ENCODE data around the gene GRB10.

GRB10 gene

DNA sequence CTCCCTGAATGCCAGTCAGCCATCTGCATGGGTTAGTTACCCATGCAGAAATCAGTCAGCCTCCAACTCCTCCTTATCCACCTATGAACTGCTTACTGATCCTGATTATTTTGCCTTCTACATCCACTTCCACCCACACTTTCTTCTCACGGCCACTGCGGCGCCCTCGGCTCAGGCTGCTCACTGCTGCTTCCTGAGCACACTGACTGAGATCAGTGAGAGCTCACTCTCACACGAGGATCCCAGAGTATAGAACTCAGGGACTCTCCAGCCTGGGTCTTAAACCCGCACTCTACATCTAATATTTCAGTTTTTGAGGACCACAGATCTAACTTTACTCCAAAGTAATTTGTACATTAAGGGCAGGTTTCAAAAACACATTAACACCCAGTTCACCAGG lies 64.4 kb downstream of the GRB10 start:
- DNase-seq = no peak

DNA sequence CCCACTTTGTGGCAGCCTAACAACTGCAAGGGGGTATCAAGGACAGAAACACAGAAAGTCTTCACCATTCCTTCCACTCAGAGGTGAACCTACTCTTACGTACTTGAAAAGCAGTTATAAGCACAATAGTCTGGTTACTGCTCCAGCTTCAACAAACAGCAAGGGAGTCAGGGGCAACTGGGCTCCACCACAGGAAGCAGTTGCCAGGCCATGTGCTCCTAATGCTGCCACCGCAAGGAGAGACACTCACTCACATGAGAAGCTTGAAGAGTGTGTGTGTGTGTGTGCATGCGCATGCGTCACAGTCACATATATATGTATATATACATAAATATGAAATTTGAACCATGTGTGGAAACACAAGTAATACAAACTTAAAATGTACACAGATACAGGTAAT lies 65.5 kb downstream of the GRB10 start:
- no peak for DNase-seq

DNA sequence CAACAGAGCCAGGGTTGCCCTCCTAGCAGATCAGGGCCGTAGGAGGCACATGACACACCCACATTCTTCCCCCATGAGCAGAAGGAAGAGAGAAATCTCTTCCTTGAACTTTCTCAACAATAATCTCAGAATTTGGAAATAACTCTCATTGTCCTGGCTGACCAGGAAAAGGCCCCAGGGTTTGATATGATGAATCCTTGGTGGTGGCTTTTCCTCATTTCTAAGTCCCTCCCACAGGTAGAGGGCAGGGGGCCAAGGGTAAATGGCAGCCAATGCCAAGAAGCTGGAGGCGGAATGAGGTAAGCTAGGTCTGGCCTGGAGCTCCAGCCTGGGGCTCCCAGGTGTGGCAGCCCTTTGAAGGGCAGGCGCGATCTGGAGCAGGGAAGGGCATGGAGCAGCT lies 67.8 kb downstream of the GRB10 start:
- DNase-seq = no peak

DNA sequence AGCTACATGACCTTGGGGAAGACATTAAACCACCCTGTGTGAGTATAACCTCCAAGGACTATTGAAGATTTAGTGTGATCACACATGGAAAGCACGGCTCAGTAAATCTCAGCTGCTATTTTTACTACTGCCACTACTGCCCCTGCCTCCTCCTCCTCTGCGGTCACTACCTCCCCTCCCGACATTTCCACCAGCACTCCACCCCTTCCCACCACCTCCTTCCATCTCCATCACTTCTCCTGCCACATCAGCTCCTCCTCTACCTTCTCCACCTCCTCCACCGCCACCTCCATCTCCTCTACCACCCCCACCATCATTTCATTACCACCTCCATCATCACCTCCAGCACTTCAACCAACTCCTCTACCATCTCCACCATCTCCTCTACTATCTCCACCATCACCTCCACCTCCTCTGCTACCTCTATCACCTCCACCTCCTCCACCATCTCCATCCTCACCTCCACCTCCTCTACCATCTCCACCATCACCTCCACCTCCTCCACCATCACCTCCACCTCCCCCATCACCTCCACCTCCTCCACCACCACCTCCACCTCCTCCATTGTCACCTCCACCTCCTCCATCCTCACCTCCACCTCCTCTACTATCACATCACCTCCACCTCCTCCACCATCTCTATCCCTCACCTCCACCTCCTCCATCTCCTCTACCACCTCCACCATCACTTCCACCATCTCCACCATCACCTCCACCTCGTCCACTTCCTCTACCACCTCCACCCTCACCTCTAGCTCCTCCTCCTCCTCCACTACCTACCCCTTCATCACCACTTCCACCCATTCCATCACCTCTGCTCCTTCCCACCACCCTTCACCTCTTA lies 69.4 kb downstream of the GRB10 start:
- DNase-seq = no peak

DNA sequence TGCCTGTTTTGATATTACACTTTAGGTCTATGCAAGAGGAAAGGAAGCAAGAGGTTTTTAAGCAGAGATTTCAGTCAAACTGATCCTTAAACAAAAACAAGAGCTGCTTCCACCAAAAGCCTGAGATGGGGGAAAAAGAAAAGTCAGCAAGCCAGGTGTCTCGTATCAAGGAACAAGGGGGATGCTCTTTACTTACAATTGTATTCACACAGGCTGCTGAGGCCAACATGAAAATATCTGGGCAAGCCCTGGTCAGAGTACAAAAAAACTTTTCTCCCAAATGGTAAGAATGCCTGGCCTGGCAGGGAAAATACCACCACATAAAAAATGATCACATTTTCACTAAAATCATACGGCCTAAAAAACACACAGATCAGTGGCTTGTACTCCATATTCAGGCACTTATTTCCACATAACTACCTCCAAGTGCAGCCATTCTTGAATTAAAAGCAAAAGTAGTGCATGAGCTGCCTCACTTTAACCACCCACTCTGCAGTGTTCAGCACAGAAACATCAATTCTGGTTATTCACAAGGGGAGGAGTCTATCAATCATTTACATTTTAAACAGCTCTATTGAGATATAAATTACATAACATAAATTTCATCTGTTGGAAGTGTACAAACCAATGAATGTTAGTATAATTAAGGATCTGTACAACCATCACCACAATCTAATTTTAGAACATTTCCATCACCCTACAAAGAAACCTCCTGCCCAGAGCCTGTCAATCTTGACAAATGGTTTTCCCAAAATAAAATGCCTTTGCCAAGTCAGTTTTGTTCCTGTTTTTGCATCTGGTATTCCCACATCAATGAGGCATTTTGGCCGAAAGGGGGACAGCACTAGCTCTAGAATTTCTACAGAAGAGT lies 70.2 kb downstream of the GRB10 start:
- DNase-seq = no peak

DNA sequence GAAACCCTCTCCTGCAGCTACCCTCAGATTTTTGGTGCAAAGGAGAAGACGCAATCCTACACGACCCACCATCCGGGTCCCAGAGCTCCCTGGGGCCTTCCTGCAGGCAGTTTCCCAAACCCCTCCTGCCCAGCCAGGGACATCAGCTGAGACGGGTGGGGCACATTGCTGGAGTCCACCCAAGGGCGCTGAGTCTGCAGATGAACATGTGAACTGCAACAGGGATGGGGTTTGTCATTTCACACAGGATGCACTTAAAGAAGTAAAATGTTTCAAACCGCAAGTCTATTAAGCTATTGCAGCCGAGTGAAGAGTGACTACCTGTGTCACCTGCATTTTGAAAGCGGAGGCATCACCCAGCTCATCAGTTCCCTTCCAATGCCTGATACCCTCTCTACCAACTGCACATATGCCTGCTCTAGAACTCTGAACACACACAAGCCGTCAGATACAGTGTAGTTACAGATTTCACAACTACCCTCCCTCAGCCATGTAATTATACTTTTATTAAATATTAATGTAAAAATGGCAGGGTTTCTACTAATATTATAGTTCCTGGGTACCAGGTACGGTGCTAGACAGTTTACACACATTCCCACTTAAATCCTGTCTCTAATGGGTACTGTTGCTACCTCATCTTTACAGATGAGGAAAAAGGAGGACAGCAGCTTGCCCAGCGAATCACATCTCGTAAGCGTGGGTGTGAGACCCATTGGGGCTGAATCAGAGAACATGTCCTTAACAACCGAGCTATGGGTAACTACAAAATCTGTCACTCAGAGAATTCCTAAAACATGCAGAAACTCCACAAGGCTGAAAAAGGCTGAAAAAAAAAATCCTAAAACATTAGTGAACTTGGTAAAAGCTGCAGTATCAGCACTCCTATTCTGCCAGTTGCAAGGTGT lies 71.2 kb downstream of the GRB10 start:
- DNase-seq = no peak

DNA sequence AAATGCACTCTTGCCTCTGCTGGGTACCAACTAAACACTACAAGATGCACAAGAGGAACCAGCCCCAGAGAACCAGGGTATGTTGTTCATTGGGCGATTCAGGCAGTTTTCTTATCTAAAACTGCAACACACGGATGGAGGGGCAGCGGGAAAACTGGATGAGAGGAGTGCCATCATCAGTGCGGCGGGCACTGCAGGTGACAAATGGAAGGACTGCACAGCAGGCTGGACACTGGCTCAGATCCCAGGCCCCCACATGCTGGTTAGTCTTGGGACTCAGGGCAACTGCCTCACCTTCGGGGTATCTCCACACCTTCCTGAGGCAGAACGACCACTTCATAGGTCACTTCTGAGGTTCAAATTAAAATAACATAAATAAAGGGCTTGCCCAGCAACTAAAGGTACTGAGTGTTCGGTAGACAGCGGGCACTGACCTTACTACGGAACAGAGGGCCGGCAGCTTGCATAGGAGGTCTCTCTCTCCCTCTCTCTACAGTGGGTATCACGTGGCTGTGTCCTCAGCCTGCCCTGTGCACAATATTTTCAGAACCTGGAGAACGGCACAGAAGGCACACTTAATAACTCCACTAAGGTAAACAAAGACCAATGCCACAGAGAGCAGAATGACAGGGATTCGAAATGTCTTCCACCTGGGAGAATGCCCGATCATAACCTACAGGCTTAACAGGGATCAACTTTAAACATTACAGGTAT lies 72.1 kb downstream of the GRB10 start:
- no peak for DNase-seq

DNA sequence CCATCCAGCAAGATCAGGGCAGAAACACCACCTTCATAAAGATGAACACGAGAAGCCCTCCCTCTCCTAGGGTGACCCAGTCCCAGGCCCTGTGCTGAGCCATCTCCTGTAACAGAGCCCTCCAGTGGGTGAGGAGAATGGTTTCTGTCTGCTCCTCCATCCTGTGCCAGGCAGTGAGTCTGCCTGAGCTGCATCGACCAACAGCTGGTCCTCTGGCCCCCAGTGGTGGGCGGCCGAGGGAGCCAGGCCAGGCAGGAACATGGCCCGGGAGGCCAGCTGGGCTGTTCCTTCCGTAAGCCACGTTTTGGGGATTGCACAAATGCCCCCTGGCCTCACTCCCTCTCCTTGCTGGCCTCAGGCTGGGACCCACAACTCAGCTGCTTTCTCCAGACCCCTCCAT lies 73.5 kb downstream of the GRB10 start:
- no peak for DNase-seq

DNA sequence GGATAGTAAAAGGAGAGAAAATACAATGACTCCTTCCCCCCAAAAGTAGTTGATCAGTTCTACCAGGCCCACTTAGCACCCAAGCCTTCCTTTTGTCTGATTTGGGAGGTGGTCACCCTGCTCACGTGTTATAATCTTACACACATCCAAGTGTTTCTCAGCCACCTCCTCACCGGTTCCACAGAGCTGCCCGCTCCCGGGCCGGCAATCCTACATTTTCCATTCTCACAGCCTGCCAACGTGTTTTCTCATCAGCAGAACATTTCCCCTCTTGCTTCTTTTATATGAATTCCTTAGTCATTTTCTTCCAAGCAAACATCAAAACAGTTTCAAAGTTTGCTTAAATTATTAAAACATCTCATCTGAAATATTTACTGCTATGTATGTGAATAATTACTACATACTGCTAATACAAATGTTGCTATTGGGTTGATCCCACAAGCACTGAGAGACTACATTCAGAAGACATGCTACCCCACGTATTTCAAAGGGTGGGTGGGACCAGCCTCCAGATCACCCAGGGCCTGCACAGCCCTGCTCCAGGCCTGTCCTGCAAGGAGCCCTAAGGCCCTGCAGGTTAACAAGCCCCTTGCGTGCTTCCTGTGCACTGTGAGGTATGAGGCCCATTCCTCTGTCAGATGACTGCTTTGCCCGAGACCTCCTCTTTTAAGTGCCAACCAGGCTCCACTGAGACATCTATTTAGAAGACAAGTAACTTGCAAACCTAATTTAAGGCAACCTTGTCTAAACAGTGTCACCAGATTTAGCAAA lies 75.3 kb downstream of the GRB10 start:
- no peak for DNase-seq

DNA sequence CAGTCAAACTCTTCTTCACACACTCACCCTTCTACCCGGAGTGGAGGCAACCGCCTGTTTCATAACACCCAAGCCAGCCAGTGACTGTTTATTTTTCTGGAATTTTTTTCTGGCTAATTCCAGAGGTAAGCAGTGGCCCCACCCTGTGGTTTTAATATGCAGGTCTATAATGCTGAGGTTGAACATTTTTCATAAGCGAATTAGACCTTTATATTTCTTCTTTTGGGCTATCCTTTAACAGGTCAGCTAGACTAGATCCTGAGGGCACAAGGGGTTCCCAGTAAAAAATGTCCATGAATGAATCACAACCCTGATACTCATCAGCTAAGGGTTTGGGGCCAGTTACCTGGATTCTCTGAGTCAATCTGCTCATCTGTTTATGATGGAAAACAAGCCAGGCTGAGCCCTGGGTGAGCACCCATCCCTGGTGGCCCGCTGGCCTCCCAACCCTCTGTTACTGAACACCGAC lies 76.2 kb downstream of the GRB10 start:
- DNase-seq = no peak

DNA sequence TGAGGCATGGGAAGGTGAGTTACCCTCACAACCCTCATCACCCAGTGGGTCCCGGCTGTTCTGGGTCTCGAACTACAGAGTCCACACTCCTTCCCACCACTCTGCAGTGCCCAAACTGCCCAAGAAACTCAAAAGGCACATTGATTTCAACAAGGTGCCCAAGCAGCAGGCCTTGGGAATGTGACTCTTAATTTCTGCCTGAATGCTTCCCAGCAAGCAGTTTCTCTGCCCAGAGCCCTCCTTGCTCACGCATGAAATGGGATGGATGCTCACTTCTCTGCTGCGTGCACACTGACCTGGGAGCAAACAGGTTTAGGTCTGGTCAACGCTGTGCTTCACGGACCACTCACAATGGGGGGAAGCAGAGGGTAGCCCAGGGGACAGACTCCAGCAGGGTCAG lies 77.9 kb downstream of the GRB10 start:
- no peak for DNase-seq

DNA sequence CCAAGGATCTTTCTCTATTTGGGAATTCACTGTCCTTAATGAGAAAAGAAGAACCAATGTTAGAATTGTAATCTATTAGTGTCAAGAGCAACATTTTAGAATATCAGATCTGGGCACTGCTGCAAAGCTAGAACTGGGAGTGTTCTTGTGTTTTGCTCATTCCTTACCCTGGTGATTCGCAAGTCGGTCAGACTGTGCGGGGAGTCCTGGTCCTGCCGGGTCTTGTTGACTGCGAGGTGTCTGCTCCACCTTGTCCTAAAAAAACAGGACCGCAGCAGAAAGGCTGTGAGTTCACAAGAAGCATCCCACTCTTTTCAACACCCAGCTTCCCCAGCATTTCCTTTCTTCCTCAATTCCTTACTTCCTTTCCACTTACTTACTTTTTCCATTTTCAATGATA lies 79.0 kb downstream of the GRB10 start:
- no peak for DNase-seq

DNA sequence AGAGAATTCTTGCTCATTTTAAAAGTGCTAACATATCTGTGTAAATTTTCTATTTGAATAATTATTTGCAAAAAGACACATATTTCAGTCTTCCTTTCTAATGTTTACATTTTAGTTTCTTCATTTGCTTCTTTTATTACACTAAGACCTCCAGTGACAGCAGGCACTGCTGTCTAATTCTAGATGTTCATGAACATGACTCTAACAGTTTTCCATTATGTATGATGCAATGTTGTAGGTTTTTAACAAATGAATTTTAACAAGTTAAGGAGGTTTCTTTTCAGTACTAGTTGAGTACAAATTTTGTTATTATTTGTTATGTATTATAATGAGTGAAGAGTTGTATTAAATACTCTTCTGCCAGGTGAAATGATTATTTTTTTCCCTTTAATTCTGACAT lies 83.6 kb downstream of the GRB10 start:
- DNase-seq = no peak

DNA sequence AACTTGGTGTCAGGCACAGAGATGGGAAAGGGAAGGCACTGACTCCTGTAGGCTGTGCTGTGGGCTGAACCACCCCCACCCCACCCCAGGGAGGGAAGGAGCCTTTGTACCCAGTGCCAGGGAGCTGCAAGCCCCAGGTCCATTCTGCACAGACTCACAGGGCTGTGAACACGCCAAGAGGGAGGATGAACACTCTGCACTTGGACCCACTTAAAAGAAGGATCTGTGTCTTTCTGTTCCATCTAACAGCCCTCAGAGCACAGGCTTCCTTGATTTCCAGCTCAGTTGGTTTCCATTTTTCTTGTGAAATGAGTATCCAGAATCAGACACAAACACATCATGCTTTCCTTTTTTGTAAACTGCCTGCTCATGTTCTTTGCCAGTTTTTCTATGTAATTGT lies 84.9 kb downstream of the GRB10 start:
- DNase-seq = no peak

DNA sequence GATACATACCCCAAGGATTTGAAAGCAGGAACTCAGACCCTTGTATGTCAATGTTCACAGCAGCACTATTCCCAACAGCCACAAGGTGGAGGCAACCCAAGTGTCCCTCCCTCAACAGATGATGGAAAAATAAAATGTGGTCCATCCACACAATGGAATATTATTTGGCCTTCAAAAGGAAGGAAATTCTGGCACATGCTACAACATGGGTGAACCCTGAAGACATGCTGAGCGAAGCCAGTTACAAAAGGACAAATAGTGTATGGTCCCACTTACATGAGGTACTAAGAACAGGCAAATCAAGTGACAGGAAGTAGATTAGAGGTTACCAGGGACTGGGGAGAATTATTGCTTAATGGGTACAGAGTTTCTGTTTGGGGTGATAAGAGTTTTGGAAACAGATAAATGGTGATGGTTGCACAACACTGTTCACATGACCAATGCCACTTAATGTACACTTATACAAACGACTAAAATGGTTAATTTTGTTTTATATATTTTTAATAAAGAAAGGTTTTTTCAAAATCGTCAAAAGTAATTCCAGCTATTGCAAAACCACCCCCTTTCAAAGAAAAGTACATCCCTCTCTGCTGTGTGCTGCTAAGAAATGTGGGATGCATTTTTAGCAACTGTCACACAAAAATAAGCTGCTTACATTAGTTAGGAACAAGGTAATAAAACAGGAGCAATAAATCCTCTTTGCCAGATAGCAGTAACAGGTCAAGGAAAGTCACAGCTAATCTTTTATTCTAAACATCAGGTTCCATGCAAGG lies 85.7 kb downstream of the GRB10 start:
- no peak for DNase-seq

DNA sequence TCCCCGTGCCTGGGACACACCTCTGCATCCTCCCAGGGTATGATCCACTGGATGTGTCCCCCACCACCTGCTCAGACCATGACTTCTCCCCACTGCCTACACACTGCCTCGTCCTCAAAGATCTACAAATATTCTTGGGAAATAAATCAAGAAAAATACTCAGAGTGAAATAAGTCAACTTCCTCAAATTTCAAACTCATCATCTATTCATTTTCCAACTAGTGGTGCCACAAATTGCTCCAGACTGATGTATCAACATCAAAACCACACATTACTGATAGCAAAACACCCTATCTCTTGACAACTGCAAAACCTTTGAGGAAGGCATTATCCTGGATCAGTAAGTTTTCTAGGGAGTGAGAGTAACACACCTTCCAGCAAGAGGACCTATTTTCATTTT lies 87.7 kb downstream of the GRB10 start:
- DNase-seq = no peak

DNA sequence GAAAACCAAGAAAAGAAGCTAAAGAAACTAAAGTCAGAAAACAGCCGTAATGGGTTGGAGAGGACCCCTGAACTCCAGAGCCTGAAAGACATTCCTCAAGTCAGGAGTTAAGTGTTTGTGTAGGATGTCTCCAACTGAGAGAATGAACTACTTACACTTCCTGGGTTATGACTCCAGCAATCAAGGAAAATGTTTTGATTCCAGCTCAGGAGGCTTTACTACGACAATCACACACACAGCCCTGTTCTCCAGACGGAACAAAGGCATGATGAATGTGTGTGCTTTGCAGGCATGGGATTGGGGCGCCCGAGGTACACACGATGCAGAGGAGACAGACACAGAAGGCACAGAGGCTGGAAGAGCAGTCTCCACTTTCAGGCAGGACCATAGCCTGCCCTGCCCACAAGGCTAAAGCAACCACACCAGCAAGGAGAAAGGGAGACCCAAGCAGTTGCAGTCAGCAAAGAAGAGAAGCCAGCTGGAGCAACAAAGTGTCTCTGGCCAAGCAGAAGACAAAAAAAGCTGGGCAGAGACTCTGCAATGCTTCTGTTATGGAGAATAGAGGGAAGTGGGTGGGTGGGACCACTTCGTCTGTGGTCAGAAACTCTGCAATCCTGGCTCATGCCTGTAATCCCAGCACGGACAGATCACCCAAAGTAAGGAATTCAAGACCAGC lies 89.1 kb downstream of the GRB10 start:
- no peak for DNase-seq

DNA sequence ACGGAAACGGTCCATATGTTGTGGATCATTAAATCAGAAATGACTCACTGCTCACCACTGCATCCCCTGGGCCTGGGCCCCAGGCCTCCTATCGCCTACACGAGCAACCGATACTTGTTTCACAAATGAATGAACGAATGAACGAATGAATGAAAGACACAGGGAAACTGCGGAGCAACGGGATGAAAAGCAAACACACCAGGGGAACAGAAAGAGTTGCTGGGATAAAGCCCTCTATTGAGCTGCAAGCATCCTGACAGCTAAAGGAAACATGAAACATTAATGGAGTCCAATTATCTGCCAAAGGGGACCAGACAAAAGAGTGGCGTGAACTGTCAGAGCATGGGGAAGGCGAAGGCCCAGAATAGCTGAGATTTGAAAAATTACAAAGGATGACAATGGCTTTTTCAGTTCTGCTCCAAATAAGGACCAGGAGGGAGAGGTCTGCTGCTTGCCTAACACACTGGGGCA lies 92.1 kb downstream of the GRB10 start:
- DNase-seq = no peak

DNA sequence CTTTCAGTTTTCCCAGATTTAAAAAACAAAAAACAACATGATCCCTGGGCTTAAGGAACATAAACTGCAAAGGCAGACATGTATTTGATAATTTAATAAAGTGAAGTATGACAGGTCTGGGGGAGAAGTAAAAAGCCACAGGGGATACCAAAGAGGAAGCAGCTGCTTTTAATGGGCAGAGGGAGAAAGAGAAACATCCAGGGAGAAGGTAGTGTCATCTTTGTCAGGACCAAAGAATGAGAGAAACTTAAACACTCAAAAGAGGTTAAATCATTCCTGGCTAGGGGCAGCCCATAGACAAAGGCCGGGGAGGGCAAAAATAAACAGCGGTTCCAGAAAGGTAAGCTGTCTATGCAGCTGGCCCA lies 94.5 kb downstream of the GRB10 start:
- no peak for DNase-seq

All from activated gamma-delta T cell (primary cell).